H9 (cell line): ENCODE data around the gene TMC3. TPM values are rescaled to one million over a fixed set of nuclear protein-coding genes. Genes with fewer than 3 reads are reported as not detected.

Experiments used
- DNase-seq: peaks from one replicate; pipeline ENCODE4 v3.0.0-alpha.2; 2017
- H2AFZ ChIP-seq: one replicate; pipeline ENCODE4 v1.6.1; 2013; ENCODE audit warnings: mild to moderate bottlenecking, low read length, control low read depth, moderate library complexity
- H2AK5ac ChIP-seq: 2 replicates; pipeline ENCODE4 v1.6.1; 2013; ENCODE audit warnings: low read length, control low read depth, mixed read lengths; ENCODE audit not compliant: insufficient read length
- H2BK120ac ChIP-seq: one replicate; pipeline ENCODE4 v1.6.1; 2013; ENCODE audit warnings: low read depth, mild to moderate bottlenecking, low read length, control low read depth, inconsistent platforms; ENCODE audit not compliant: poor library complexity, severe bottlenecking
- H2BK12ac ChIP-seq: 2 replicates; pipeline ENCODE4 v1.6.1; 2013; ENCODE audit warnings: low read length, control low read depth, mixed read lengths, low read depth; ENCODE audit not compliant: insufficient read length
- H2BK15ac ChIP-seq: 2 replicates; pipeline ENCODE4 v1.6.1; 2013; ENCODE audit warnings: low read depth, low read length, control low read depth
- H2BK20ac ChIP-seq: one replicate; pipeline ENCODE4 v1.6.1; 2013; ENCODE audit warnings: low read depth, mild to moderate bottlenecking, low read length, control low read depth, inconsistent platforms; ENCODE audit not compliant: poor library complexity, severe bottlenecking
- H2BK5ac ChIP-seq: 2 replicates; pipeline ENCODE4 v1.6.1; 2013; ENCODE audit warnings: low read length, control low read depth, mixed read lengths; ENCODE audit not compliant: insufficient read length
- H3K14ac ChIP-seq: 2 replicates; pipeline ENCODE4 v1.6.1; 2013; ENCODE audit warnings: low read length, control low read depth; ENCODE audit not compliant: insufficient read depth
- H3K18ac ChIP-seq: 2 replicates; pipeline ENCODE4 v1.6.1; 2013; ENCODE audit warnings: low read depth, mild to moderate bottlenecking, mixed read lengths, low read length, control low read depth; ENCODE audit not compliant: insufficient read length
- H3K23ac ChIP-seq: 2 replicates; pipeline ENCODE4 v1.6.1; 2013; ENCODE audit warnings: low read length, control low read depth, mixed read lengths, low read depth; ENCODE audit not compliant: insufficient read length
- H3K23me2 ChIP-seq: 2 replicates; pipeline ENCODE4 v1.6.1; 2013; ENCODE audit warnings: low read depth, mild to moderate bottlenecking, mixed read lengths, low read length, control low read depth; ENCODE audit not compliant: insufficient read length, poor library complexity, severe bottlenecking
- H3K27ac ChIP-seq: 2 replicates; pipeline ENCODE4 v1.5.1; 2013; ENCODE audit warnings: low read length, control low read depth, mixed read lengths, low read depth; ENCODE audit not compliant: insufficient read length
- H3K27me3 ChIP-seq: 2 replicates; pipeline ENCODE4 v1.6.1; 2013; ENCODE audit warnings: low read length, control low read depth, inconsistent platforms; ENCODE audit not compliant: insufficient read depth
- H3K4ac ChIP-seq: 2 replicates; pipeline ENCODE4 v1.6.1; 2013; ENCODE audit warnings: low read depth, mild to moderate bottlenecking, control low read depth, inconsistent platforms, low read length, moderate library complexity
- H3K4me1 ChIP-seq: 2 replicates; pipeline ENCODE4 v1.6.1; 2013; ENCODE audit warnings: low read length, control low read depth, inconsistent platforms; ENCODE audit not compliant: insufficient read depth
- H3K4me2 ChIP-seq: 2 replicates; pipeline ENCODE4 v1.6.1; 2013; ENCODE audit warnings: low read length, control low read depth, mixed read lengths; ENCODE audit not compliant: insufficient read length, insufficient read depth
- H3K56ac ChIP-seq: 2 replicates; pipeline ENCODE4 v1.6.1; 2013; ENCODE audit warnings: low read depth, mild to moderate bottlenecking, mixed read lengths, low read length, control low read depth; ENCODE audit not compliant: insufficient read length
- H3K79me1 ChIP-seq: 2 replicates; pipeline ENCODE4 v1.6.1; 2013; ENCODE audit warnings: low read depth, mild to moderate bottlenecking, moderate library complexity, low read length, control low read depth, inconsistent platforms; ENCODE audit not compliant: insufficient read depth, poor library complexity, severe bottlenecking
- H3K79me2 ChIP-seq: 2 replicates; pipeline ENCODE4 v1.6.1; 2013; ENCODE audit warnings: low read length, control low read depth, inconsistent platforms; ENCODE audit not compliant: insufficient read depth
- H3K9ac ChIP-seq: 2 replicates; pipeline ENCODE4 v1.6.1; 2013; ENCODE audit warnings: low read length, control low read depth, mixed read lengths; ENCODE audit not compliant: insufficient read length; ENCODE audit errors: extremely low read depth
- H3K9me3 ChIP-seq: one replicate; pipeline ENCODE4 v1.6.1; 2013; ENCODE audit warnings: low read depth, low read length, inconsistent platforms; ENCODE audit not compliant: control insufficient read depth
- H3T11ph ChIP-seq: one replicate; pipeline ENCODE4 v1.6.1; 2013; ENCODE audit warnings: mild to moderate bottlenecking, low read length, control low read depth, inconsistent platforms
- H4K20me1 ChIP-seq: one replicate; pipeline ENCODE4 v1.6.1; 2013; ENCODE audit not compliant: control insufficient read depth, insufficient read length, insufficient read depth
- H4K5ac ChIP-seq: 2 replicates; pipeline ENCODE4 v1.6.1; 2013; ENCODE audit warnings: low read depth, mild to moderate bottlenecking, mixed read lengths, low read length, control low read depth; ENCODE audit not compliant: insufficient read length
- H4K8ac ChIP-seq: replicated peaks from 2 replicates; pipeline ENCODE4 v1.6.1; 2013; ENCODE audit warnings: low read length, control low read depth, mixed read lengths, low read depth; ENCODE audit not compliant: insufficient read length
- H4K91ac ChIP-seq: 2 replicates; pipeline ENCODE4 v1.6.1; 2013; ENCODE audit warnings: low read depth, mild to moderate bottlenecking, moderate library complexity, mixed read lengths, low read length, control low read depth; ENCODE audit not compliant: insufficient read length
- H3K27ac Mint-ChIP-seq, 3 experiments: 2 replicates in 2 of 3; 3 replicates in 1 of 3; pipeline ENCODE4 v1.8.0; 2020 to 2021; ENCODE audit warnings: mixed read lengths in 3 of 3, mild to moderate bottlenecking in 1 of 3, moderate library complexity in 1 of 3
- H3K27me3 Mint-ChIP-seq: 2 replicates; pipeline ENCODE4 v1.8.0; 2021; ENCODE audit warnings: low read depth, mild to moderate bottlenecking, moderate library complexity, mixed read lengths
- H3K36me3 Mint-ChIP-seq, 3 experiments: 2 replicates in 2 of 3; 3 replicates in 1 of 3; pipeline ENCODE4 v1.8.0; 2020 to 2021; ENCODE audit warnings: low read depth in 3 of 3, mixed read lengths in 3 of 3; ENCODE audit not compliant: insufficient read depth in 1 of 3
- H3K4me1 Mint-ChIP-seq, 2 experiments: 2 replicates each; pipeline ENCODE4 v1.8.0; 2020; ENCODE audit warnings: mixed read lengths in 2 of 2
- H3K4me3 Mint-ChIP-seq, 2 experiments: 2 replicates in 1 of 2; 3 replicates in 1 of 2; pipeline ENCODE4 v1.8.0; 2020 to 2021; ENCODE audit warnings: mild to moderate bottlenecking in 2 of 2, mixed read lengths in 2 of 2, moderate library complexity in 1 of 2
- H3K9me3 Mint-ChIP-seq, 2 experiments: 2 replicates in 1 of 2; 3 replicates in 1 of 2; pipeline ENCODE4 v1.8.0; 2020; ENCODE audit warnings: mild to moderate bottlenecking in 2 of 2, mixed read lengths in 2 of 2, moderate library complexity in 1 of 2
- CTCF ChIP-seq: fragments of 200-600 bp; sonication (generic); conservative IDR thresholded peaks from 3 replicates; pipeline ENCODE4 v1.8.0; 2021; ENCODE audit warnings: antibody characterized with exemption, mild to moderate bottlenecking
- WGBS: extraction: QIAGEN DNeasy Blood & Tissue Kit; methylation state at CpG from one replicate; pipeline ENCODE4 v1.1.7; 2013; ENCODE audit warnings: missing lambda C conversion rate, low lambda C conversion rate, mixed read lengths; ENCODE audit not compliant: insufficient read length; ENCODE audit errors: extremely low coverage; 5-methylcytosine and 5-hydroxymethylcytosine counted together
- total RNA-seq: library from RNA; stranded (reverse); gene quantifications from 2 replicates; pipeline ENCODE4 v1.2.1, GENCODE V29; 2021

The TMC3 gene
- total RNA-seq, 1 experiment from 2014 or later, result not detected

- no peak for TF ChIP-seq CTCF
- no peak overlapping the region for H3K18ac ChIP-seq
- WGBS, result no CpG with 5 or more reads among the region's 4 CpGs
- no peaks in the 10 kb centered on the region for H3K4me1 ChIP-seq
- H3K4ac ChIP-seq, result no peak overlapping the region
- no peaks in the 10 kb centered on the region for H3K36me3 Mint-ChIP-seq
- no peaks in the 10 kb centered on the region for H3K79me2 ChIP-seq
- no peak for DNase-seq
- no peak overlapping the region for H2BK15ac ChIP-seq
- H3K9ac ChIP-seq, result no peak overlapping the region
- H2AFZ ChIP-seq, result no peak overlapping the region
- H3K27ac Mint-ChIP-seq, result no peak overlapping the region; a peak in 1 of 7 replicates
- no peak overlapping the region for H3T11ph ChIP-seq
- H3K27ac ChIP-seq, result no peak overlapping the region
- H2BK5ac ChIP-seq, result no peak overlapping the region
- no peaks in the 10 kb centered on the region for H3K23me2 ChIP-seq
- H2BK12ac ChIP-seq, result no peak overlapping the region
- no peak overlapping the region for H4K8ac ChIP-seq
- H3K23ac ChIP-seq, result no peak overlapping the region
- H3K4me3 Mint-ChIP-seq, result no peak overlapping the region
- no peaks in the 10 kb centered on the region for H3K79me1 ChIP-seq
- H3K4me1 Mint-ChIP-seq, result 0 out of 4 replicates have a peak, but pooled peaks cover 2 to 3% of the 10 kb centered on the region in 2 experiments
- H2AK5ac ChIP-seq, result no peak overlapping the region
- no peaks in the 10 kb centered on the region for H3K27me3 ChIP-seq
- H3K14ac ChIP-seq, result no peak overlapping the region
- no peak overlapping the region for H2BK20ac ChIP-seq
- no peaks in the 10 kb centered on the region for H4K20me1 ChIP-seq
- no peak overlapping the region for H2BK120ac ChIP-seq
- no peak overlapping the region for H3K56ac ChIP-seq
- H3K9me3 Mint-ChIP-seq, result no peaks in the 10 kb centered on the region
- H3K27me3 Mint-ChIP-seq, result no peaks in the 10 kb centered on the region; the same call in 1 of the 2 replicates
- no peak overlapping the region for H4K5ac ChIP-seq
- H3K4me2 ChIP-seq, result no peak overlapping the region
- no peak overlapping the region for H4K91ac ChIP-seq
- no peaks in the 10 kb centered on the region for H3K9me3 ChIP-seq
Observed at GRCh38 chr15:81335631-81336030, 38.4 kb downstream of the TMC3 start.
